HG03159 (cell line): ENCODE results near the gene RAB3D.
A peak's percentile ranks its signal among the peaks of the same experiment; 100 is the strongest.
"Not testable (repeated sequence)": the region's sequence is repeated elsewhere in the genome, so short reads cannot be mapped to it uniquely, and the experiment has no call there.

Source experiments
- ATAC-seq: cut with Tn5 transposase; IDR thresholded peaks from one replicate; pipeline ENCODE4 v1.9.1; 2021; ENCODE audit warnings: mild to moderate bottlenecking, moderate library complexity; ENCODE audit not compliant: unreplicated experiment

RAB3D gene

GRCh38 chr19:11367528-11367927, 28.1 kb upstream of the RAB3D start:
- no peak for ATAC-seq

DNA sequence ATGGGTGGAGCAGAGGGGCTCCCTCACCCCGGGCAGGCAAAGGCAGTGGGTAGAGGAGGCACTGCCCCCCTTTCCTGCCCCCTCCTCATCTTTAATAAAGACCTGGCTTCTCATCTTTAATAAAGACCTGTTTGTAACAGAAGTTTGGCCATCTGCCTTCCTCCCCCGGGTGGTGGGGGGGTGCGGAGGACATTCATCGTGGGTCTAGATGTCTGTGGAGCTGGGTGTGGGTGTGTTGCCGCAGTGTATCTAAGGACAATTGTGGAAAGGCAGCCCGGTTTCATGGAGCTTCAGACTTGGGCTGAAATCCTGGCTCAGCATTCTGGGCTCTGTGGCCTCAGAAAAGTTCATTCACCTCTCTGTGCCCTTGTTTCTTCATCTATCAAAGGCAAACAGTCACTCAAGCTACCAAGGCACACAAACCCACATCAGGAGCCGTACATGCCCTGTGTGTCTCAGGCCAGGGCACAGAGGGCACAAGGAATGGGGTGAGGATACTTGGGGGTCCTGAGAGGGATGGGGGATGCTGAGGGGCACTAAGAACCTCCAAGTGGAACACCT, 26.2 kb upstream of the RAB3D start:
- no peak for ATAC-seq

GRCh38 chr19:11364935-11365334, 25.5 kb upstream of the RAB3D start:
- ATAC-seq, result no peak

GRCh38 chr19:11364296-11364904, 24.9 kb upstream of the RAB3D start:
- ATAC-seq, result no peak

GRCh38 chr19:11363881-11364280, 24.4 kb upstream of the RAB3D start:
- no peak for ATAC-seq

- ATAC-seq, result no peak
Observed at GRCh38 chr19:11361771-11362731, 22.6 kb upstream of the RAB3D start.

DNA sequence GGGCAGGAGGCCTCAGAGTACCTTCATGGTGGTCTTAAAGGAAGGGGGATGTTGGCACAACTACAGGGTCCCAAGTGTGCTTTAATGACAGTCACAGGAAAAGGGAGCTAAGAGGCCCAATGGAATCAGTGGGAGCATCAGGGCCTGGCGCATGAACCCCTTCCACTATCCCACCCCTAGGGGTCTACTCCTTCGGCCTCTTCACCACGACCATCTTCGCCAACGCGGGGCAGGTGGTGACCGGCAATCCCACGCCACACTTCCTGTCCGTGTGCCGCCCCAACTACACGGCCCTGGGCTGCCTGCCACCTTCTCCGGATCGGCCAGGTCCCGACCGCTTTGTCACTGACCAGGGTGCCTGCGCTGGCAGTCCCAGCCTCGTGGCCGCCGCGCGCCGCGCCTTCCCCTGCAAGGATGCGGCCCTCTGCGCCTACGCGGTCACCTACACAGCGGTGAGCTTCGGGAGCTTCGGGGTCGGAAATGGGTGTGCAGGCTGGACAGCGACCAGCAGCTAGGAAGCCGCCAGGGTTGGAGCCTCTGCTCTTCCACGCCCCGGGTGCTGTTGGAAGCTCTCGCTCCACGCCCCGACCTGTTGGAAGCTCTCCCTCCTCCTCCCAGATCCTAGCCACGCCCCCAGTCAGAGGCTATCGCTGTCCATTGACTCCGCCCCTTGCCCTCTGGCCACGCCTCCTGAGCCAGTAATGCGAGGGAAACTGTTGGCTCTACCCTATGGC, 21.7 kb upstream of the RAB3D start:
- no peak for ATAC-seq

DNA sequence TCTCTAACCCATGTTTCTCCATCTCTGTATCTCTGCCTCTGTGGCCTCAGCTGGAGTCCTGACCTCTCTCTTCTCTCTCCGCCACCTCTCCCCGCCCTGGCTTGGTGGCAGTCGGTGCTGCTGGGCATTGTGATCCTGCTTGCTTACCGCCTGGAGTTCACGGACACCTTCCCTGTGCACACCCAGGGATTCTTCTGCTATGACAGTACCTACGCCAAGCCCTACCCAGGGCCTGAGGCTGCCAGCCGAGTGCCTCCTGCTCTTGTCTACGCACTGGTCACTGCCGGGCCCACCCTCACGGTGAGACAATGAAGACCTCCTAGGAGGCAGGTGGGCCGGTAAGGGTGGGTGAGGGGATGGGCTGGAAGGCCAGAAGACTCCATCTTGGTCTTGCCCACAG, 20.0 kb upstream of the RAB3D start:
- ATAC-seq, result no peak

DNA sequence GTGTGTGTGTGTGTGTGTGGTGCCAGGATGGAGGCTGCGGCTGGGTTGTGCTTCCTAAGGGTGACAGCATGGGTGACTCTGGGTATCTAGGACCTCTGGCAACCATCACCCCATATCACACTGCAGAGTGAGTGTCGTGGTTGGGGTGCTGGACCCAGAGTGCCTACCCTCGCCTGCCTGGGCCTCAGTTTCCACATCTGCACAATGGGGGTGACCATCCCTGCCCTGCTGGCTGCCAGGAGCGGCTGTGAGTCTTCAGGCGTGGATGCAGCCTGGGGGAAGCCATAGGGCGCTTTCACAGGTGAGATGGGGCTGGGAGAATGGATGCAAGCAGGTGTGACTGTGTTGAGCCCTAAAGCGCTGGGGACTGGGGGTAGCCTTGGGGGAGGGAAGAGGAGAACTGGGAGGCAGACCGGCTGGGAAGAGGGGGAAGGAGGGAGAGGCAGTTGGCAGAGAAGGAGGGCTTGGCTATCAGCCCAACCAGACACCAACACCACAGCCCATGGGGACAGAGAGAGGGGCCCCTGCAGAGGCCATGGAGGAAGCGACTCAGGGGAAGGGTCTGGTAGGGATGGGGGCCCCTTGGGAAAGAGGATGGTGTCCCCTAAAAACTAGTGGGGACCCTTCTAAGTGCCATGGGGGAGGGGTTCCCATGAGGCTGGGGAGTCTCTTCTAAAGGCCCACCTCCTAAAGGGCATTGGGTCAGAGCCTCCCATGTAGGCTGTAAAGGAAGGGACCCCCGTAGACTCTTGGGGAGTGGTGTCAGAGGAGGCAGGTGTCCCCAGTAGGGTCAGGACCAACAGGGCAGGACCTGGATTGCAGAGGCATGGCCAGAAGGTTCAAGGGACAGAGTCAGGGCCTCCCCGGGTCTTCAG, 17.5 kb upstream of the RAB3D start:
- no peak for ATAC-seq

GRCh38 chr19:11356074-11356397, 16.6 kb upstream of the RAB3D start:
- no peak for ATAC-seq

DNA sequence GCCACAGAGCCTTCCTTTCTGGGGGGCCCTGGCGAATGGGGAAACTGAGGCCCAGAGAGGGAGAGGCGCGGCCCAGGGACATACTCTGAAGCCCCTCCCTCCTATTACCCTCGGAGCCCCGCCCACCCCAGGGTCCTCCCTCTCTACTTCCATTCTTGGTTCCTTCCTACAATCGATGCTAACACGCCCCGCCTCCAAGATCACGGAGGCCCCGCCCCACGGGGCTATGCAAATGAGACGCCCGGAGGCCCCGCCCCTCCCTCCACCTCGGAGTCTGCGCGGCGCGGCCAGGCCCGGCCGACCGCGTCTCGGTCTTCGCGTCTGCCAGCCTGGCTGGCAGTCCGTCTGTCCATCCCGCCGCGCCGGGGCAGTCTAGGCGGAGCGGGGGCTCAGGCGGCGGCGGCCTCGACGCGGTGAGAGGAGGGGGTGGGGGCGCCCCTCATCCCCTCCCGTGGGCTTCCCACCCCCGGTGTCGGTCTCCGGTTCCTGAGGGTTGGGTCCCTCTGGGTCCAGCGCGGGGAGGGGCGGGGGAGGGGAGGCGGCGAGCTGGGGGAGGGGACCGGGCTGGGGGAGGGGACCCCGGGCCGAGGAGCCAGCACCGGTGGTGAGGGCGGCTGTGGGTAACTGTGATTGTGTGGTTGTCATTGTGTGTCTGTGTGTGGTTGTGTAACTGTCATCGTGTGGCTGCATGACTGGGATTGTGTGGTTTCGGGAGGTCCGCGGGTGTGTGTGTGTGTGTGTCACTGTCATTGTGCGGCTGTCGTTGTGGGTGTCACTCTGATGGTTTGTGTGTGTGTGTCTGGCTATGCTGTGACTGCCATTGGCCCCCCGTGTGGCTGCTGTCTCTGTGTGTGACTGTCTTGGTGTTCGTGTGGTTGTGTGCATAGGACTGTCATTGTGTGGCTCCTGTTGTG, 16.0 kb upstream of the RAB3D start, which contains the start of gene PLPPR2:
PLPPR2 (plus strand) TSS at position 273 of the 914 bp plus-strand sequence. CDS start 2,242 bp downstream, outside the sequence.
- ATAC-seq, result no peak

DNA sequence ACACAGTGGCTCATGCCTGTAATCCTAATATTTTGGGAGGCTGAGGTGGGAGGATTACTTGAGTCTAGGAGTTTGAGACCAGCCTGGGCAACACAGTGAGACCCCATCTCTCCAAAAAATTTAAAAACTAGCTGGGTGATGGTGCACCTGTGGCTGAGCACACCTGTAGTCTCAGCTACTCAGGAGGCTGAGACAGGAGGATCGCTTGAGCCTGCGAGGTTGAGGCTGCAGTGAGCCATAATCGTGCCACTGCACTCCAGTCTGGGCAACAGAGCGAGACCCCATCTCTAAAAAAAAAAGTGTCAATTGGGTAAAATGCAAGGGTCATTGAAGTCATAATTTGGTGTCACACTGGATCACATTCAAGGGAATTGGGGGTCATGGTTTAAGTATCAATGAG, 14.6 kb upstream of the RAB3D start:
- not testable (repeated sequence) for ATAC-seq

DNA sequence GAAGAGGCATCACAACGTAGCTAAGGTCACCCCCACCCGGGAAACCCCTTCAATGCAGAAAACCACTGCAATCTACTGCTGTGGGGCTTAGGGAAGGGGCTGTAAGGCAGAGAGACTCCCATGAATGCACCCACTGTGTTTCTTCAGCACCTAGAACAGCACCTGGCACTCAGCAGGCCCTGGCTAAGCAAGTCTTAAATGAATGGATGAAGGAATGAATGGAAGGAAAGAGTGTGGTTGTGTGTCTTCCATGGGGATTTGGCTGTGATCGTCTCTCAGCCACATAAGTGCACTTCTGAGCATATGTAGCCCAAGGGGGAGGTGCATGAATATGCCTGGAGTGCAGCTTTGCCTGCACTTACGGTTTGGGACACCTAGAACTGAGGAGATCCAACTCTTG, 9.7 kb upstream of the RAB3D start:
- no peak for ATAC-seq

DNA sequence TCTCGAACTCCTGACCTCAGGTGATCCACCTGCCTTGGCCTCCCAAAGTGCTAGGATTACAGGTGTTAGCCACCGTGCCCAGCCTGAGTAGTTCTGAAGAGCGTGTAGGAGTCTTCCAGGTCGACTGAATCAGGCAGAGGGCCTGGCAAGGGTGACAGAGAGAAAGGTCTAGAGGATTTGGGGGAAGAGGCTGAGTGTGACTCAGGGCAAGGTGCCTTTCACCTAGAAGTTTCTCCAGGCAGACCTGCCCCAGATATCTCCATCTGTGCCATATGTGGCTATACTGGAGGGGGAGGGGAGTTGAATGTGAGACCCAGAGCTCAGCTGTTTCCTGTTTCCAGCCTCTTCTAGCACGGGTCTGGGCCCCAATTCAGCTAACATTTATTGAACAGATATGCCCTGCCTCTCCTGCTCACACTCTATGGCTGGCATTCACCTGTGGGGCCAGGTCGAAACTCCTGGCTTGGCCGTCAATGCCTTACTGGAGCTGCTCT, 8.1 kb upstream of the RAB3D start:
- ATAC-seq, result no peak

GRCh38 chr19:11346104-11346940, 6.9 kb upstream of the RAB3D start, which contains the start of the genes CCDC159 and TMEM205:
Gene CCDC159, plus strand, starts transcription at chr19:11346519. Its CDS starts 88 bp downstream, at chr19:11346607.
Gene TMEM205, minus strand, starts transcription at chr19:11346268. Its CDS starts 649 bp downstream, at chr19:11345619.
- ATAC-seq, result peak; percentile 83

- ATAC-seq, result no peak
Observed at GRCh38 chr19:11345122-11345803, 5.8 kb upstream of the RAB3D start.

DNA sequence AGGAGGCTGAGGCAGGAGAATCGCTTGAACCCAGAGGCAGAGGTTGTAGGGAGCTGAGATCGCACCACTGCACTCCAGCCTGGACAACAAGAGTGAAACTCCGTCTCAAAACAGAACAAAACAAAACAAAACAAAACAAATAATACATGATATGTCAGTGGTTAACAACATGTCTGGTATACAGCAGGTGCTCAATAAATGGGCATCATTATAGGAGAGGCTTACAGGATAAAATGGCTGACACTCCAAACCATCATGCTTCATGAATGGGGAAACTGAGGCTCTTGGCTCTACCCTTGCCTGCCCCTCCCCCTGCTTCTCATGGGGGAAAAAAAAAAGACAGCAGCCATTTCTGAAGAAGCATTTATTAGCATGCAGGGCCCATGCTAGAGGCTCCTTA, 3.0 kb upstream of the RAB3D start:
- ATAC-seq, result no peak
